Neural progenitor cell (in vitro differentiated cells): ENCODE results near the gene GLTPD2. TPM values are rescaled to one million over a fixed set of nuclear protein-coding genes. Genes with fewer than 3 reads are reported as not detected.
A peak's percentile ranks its signal among the peaks of the same experiment; 100 is the strongest.

Experiments used
- DNase-seq: peaks from one replicate; pipeline ENCODE4 v3.0.0-alpha.2; 2016; ENCODE audit warnings: low spot score
- H2AFZ ChIP-seq: fragments of 200-600 bp; sonication (generic); replicated peaks from 2 replicates; pipeline ENCODE4 v1.6.1; 2016; ENCODE audit warnings: antibody characterized with exemption
- H3F3A ChIP-seq: fragments of 200-600 bp; sonication (generic); 2 replicates; pipeline ENCODE4 v1.6.1; 2016; ENCODE audit warnings: antibody characterized with exemption, low read depth
- H3K27ac ChIP-seq: fragments of 200-600 bp; sonication (generic); 2 replicates; pipeline ENCODE4 v1.5.1; 2016; ENCODE audit warnings: mild to moderate bottlenecking
- H3K27me3 ChIP-seq: fragments of 200-600 bp; sonication (generic); 2 replicates; pipeline ENCODE4 v1.6.1; 2016; ENCODE audit warnings: mild to moderate bottlenecking, moderate library complexity
- H3K36me3 ChIP-seq: fragments of 200-600 bp; sonication (generic); 2 replicates; pipeline ENCODE4 v1.5.1; 2016
- H3K4me1 ChIP-seq: fragments of 200-600 bp; sonication (generic); 2 replicates; pipeline ENCODE4 v1.6.1; 2016; ENCODE audit warnings: mixed run types
- H3K4me2 ChIP-seq: fragments of 200-600 bp; sonication (generic); 2 replicates; pipeline ENCODE4 v1.6.1; 2016
- H3K4me3 ChIP-seq: fragments of 200-600 bp; sonication (generic); 2 replicates; pipeline ENCODE4 v1.5.1; 2016
- H3K79me2 ChIP-seq: fragments of 200-600 bp; sonication (generic); 2 replicates; pipeline ENCODE4 v1.6.1; 2016; ENCODE audit warnings: low read depth
- H3K9ac ChIP-seq: fragments of 200-600 bp; sonication (generic); 2 replicates; pipeline ENCODE4 v1.6.1; 2016
- H3K9me3 ChIP-seq: fragments of 200-600 bp; sonication (generic); 2 replicates; pipeline ENCODE4 v1.5.1; 2016; ENCODE audit warnings: low read depth
- H4K20me1 ChIP-seq: fragments of 200-600 bp; sonication (generic); 2 replicates; pipeline ENCODE4 v1.6.1; 2016; ENCODE audit warnings: low read depth
- H3K27ac Mint-ChIP-seq: 3 replicates; pipeline ENCODE4 v1.8.0; 2021; ENCODE audit warnings: mixed read lengths
- H3K27me3 Mint-ChIP-seq: 2 replicates; pipeline ENCODE4 v1.8.0; 2022; ENCODE audit warnings: low read depth, mild to moderate bottlenecking, inconsistent platforms, moderate library complexity, mixed read lengths; ENCODE audit not compliant: insufficient read depth
- H3K36me3 Mint-ChIP-seq: 3 replicates; pipeline ENCODE4 v1.8.0; 2021; ENCODE audit warnings: mixed read lengths
- H3K4me1 Mint-ChIP-seq: 3 replicates; pipeline ENCODE4 v1.8.0; 2021; ENCODE audit warnings: mixed read lengths
- H3K4me3 Mint-ChIP-seq: 3 replicates; pipeline ENCODE4 v1.8.0; 2021; ENCODE audit warnings: mild to moderate bottlenecking, moderate library complexity, mixed read lengths
- H3K9me3 Mint-ChIP-seq: 3 replicates; pipeline ENCODE4 v1.8.0; 2020; ENCODE audit warnings: mixed read lengths
- EZH2 ChIP-seq: fragments of 200-600 bp; sonication (generic); IDR thresholded peaks from 2 replicates; pipeline ENCODE4 v1.6.1; 2017; ENCODE audit warnings: antibody characterized with exemption, mild to moderate bottlenecking, moderate library complexity
- EZH2phosphoT487 ChIP-seq: fragments of 200-600 bp; sonication (generic); IDR thresholded peaks from 2 replicates; pipeline ENCODE4 v1.6.1; 2017; ENCODE audit warnings: antibody characterized with exemption
- total RNA-seq: library from RNA; depleted of rRNA; stranded (reverse); fragments of >200 nt; gene quantifications from 2 replicates; pipeline ENCODE4 v1.2.3, GENCODE V29; 2015; ENCODE audit warnings: low replicate concordance
- TF ChIP-seq, protein P1 (sequence below): fragments of 200-600 bp; sonication (generic); IDR thresholded peaks from 2 replicates; pipeline ENCODE4 v1.5.1; 2017; ENCODE audit warnings: antibody characterized with exemption, mild to moderate bottlenecking

The GLTPD2 gene
- total RNA-seq, 1 donor from 2014 or later = not detected

DNA sequence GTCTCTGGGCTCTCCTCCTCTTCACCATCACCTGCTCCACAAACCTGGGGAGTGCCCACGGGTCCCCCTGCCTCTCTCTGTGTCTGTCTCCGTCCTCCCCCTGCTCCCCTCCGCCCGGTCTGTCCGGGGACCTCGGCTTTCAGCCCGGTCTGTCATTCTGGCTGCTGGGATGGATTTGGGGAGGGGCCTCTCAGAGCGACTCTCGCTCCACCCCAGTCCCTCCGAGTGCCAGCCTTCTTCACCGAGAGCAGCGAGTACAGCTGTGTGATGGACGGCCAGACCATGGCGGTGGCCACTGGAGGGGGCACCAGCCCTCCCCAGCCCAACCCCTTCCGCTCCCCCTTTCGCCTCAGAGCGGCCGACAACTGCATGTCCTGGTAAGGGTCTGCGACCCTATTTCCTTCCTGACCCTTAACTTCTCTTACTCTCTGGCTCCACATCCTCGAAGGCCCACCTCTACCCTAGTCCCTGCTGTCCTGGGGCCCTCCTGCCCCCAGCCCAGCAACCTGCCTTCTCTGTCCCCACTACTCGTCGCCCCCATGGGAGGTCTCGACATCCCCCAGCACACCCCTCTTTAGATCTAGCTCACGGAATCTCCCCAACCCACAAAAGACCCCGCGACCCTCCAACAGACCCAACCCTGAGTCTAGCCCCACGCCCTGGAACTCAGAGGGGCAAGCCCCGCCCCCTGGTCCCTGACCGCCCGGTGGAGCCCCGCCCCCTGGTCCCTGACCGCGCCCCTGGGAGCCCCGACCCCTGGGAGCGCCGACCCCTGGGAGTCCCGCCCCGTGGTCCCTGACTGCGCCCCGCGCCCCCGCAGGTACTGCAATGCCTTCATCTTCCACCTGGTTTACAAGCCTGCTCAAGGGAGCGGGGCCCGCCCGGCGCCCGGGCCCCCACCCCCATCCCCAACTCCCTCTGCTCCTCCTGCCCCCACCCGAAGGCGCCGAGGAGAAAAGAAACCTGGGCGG is 43.5 kb upstream of the GLTPD2 start:
- H4K20me1 ChIP-seq = no peaks in the 10 kb centered on the region
- H3K36me3 ChIP-seq = no peaks in the 10 kb centered on the region
- Mint-ChIP-seq H3K36me3 (no peaks in the 10 kb centered on the region), H3K4me1 (peaks cover 5% of the 10 kb centered on the region), H3K4me3 (peak overlapping the region; percentile 69), H3K27me3 (peaks cover 52% of the 10 kb centered on the region), H3K9me3 (peaks cover 5% of the 10 kb centered on the region), H3K27ac (no peak overlapping the region)
- H2AFZ ChIP-seq = peak overlapping the region; percentile 93
- H3K4me2 ChIP-seq = peak overlapping the region; percentile 79
- H3F3A ChIP-seq = peaks cover 15% of the 10 kb centered on the region
- peaks cover 3% of the 10 kb centered on the region for H3K4me1 ChIP-seq
- peak overlapping the region; percentile 49 for H3K4me3 ChIP-seq
- no peak overlapping the region for H3K9ac ChIP-seq
- H3K9me3 ChIP-seq = no peaks in the 10 kb centered on the region
- peak; percentile 46 for TF ChIP-seq EZH2
- no peak for TF ChIP-seq EZH2phosphoT487
- TF ChIP-seq, protein P1, sequence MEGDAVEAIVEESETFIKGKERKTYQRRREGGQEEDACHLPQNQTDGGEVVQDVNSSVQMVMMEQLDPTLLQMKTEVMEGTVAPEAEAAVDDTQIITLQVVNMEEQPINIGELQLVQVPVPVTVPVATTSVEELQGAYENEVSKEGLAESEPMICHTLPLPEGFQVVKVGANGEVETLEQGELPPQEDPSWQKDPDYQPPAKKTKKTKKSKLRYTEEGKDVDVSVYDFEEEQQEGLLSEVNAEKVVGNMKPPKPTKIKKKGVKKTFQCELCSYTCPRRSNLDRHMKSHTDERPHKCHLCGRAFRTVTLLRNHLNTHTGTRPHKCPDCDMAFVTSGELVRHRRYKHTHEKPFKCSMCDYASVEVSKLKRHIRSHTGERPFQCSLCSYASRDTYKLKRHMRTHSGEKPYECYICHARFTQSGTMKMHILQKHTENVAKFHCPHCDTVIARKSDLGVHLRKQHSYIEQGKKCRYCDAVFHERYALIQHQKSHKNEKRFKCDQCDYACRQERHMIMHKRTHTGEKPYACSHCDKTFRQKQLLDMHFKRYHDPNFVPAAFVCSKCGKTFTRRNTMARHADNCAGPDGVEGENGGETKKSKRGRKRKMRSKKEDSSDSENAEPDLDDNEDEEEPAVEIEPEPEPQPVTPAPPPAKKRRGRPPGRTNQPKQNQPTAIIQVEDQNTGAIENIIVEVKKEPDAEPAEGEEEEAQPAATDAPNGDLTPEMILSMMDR = peak; percentile 20
- H3K27ac ChIP-seq = no peak overlapping the region
- H3K79me2 ChIP-seq = no peaks in the 10 kb centered on the region
- peak; percentile 82 for DNase-seq
- H3K27me3 ChIP-seq = peaks cover 87% of the 10 kb centered on the region

DNA sequence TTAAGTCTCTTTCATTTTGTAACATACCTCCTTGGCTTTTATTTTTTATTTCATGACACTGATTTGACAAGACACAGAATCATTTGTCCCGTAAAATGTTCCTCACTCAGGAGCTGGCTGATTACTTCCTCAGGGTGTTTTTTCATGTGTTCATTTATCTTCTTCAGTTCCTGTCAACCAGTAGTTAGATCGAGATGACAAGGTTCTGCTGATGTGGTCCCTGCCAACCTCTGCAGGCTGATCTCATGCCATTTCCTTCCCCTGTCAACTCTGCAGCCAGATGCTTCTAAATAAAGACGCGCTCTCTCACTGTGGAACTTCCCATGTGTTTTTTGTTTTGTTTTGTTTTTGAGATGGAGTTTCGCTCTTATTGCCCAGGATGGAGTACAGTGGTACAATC is 40.9 kb upstream of the GLTPD2 start:
- no peaks in the 10 kb centered on the region for H3K36me3 ChIP-seq
- peaks cover 3% of the 10 kb centered on the region for H3K4me1 ChIP-seq
- DNase-seq = no peak
- H3K27ac ChIP-seq = no peak overlapping the region
- peak overlapping the region; percentile 46 for H3K4me3 Mint-ChIP-seq
- no peak overlapping the region for H3K4me2 ChIP-seq
- no peaks in the 10 kb centered on the region for H3K79me2 ChIP-seq
- no peaks in the 10 kb centered on the region for H3K36me3 Mint-ChIP-seq
- H2AFZ ChIP-seq = no peak overlapping the region
- peaks cover 3% of the 10 kb centered on the region for H3K4me1 Mint-ChIP-seq
- no peak overlapping the region for H3K27ac Mint-ChIP-seq
- H3K27me3 Mint-ChIP-seq = peaks cover 38% of the 10 kb centered on the region
- TF ChIP-seq, protein P1 = no peak
- TF ChIP-seq EZH2phosphoT487 (no peak), EZH2 (no peak)
- H3K4me3 ChIP-seq = no peak overlapping the region
- no peaks in the 10 kb centered on the region for H3K9me3 ChIP-seq
- H4K20me1 ChIP-seq = no peaks in the 10 kb centered on the region
- H3K9ac ChIP-seq = no peak overlapping the region
- H3K9me3 Mint-ChIP-seq = peaks cover 5% of the 10 kb centered on the region
- peaks cover 77% of the 10 kb centered on the region for H3K27me3 ChIP-seq
- peaks cover 14% of the 10 kb centered on the region for H3F3A ChIP-seq

DNA sequence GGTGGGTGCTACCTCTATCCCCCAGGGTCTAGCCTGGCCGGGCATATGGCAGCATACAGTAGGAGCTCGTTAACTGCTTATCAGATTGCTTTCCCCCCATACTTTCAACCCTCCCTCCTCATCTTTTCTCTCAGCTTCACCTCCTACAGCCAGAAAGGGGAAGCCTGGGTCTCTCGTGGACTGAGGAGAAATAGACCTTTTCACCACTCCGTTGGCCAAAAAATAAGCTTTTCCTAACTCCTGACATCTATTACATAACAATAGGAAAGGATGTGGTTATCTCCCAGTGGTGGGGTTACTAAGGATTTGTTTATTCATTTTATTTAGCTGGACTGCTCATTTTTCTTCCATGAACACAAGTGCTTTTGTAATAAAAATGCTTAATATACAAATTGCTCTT is 40.1 kb upstream of the GLTPD2 start:
- H3K79me2 ChIP-seq = no peaks in the 10 kb centered on the region
- H3K27me3 ChIP-seq = peaks cover 77% of the 10 kb centered on the region
- peaks cover 3% of the 10 kb centered on the region for H3K4me1 ChIP-seq
- H3K4me2 ChIP-seq = no peak overlapping the region
- Mint-ChIP-seq H3K9me3 (peaks cover 5% of the 10 kb centered on the region), H3K4me3 (no peak overlapping the region), H3K4me1 (peaks cover 3% of the 10 kb centered on the region), H3K27me3 (peaks cover 32% of the 10 kb centered on the region), H3K27ac (no peak overlapping the region), H3K36me3 (no peaks in the 10 kb centered on the region)
- no peaks in the 10 kb centered on the region for H3K9me3 ChIP-seq
- no peak overlapping the region for H3K4me3 ChIP-seq
- TF ChIP-seq EZH2 = no peak
- TF ChIP-seq EZH2phosphoT487 = no peak
- TF ChIP-seq, protein P1 = no peak
- H4K20me1 ChIP-seq = no peaks in the 10 kb centered on the region
- peaks cover 14% of the 10 kb centered on the region for H3F3A ChIP-seq
- no peak overlapping the region for H3K9ac ChIP-seq
- no peaks in the 10 kb centered on the region for H3K36me3 ChIP-seq
- no peak overlapping the region for H3K27ac ChIP-seq
- no peak overlapping the region for H2AFZ ChIP-seq
- DNase-seq = no peak
